H54 (cell line): ENCODE data around the gene APBA1.

Experiments
- DNase-seq: peaks from one replicate; pipeline ENCODE4 v3.0.0; 2011; ENCODE audit warnings: low spot score, mixed read lengths; ENCODE audit not compliant: insufficient read length
- FAIRE-seq: peaks from 3 replicates; lab custom pipeline; 2011; peaks lifted over from hg19 to GRCh38; lab: Jason Lieb, UNC
- POLR2A ChIP-seq: IDR thresholded peaks from 2 replicates; pipeline ENCODE4 v1.6.1; 2011; ENCODE audit warnings: low read depth, mild to moderate bottlenecking, low read length

The APBA1 gene

DNA sequence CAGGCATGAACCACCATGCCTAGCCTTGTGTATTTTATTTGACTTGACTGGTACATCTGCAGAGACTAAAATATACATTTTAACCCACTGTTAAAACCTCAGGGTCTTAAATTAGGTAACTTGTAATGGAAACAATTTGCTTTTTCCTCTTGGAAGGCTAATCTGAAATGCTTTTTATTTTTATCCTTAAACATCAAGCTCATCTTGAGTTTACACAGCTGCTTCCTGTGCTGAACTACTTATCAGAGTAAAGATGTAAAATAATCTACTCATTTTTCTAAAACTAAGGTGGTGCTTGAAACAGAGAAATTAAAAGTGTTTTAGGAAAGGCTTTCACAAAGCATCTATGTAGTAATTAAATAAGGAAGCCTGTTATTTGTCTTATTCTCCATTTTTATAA lies 203.0 kb downstream of the APBA1 start:
- no peak for TF ChIP-seq POLR2A
- DNase-seq (no peak), FAIRE-seq (no peak)

GRCh38 chr9:69468380-69468779 lies 203.8 kb downstream of the APBA1 start:
- TF ChIP-seq POLR2A: no peak
- FAIRE-seq (no peak), DNase-seq (no peak)

GRCh38 chr9:69466151-69466550 lies 206.0 kb downstream of the APBA1 start:
- DNase-seq (no peak), FAIRE-seq (no peak)

DNA sequence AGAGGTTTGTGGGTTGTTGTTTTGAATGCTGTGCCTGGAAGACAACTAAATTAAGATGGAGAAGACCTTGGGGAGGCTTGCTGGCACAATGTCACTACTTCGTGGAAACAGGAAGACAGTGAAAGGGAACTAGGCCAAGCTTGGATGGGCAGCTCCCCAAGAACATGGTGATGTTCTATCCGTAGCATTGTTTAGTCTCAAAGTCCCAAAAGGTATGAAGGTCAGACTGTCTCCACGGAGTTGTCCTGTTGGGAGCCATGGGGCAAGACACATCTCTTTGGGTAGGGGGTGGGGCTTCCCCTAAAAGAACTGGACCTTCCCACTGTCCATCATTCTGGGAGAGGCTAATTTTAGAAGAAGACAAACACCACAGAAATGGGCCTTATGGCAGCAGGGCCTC lies 206.7 kb downstream of the APBA1 start:
- TF ChIP-seq POLR2A: no peak
- FAIRE-seq: no peak
- DNase-seq: no peak

More at GRCh38 chr9:69466151-69466550, 206.0 kb downstream of the APBA1 start:
- no peak for TF ChIP-seq POLR2A

- DNase-seq (no peak), FAIRE-seq (no peak)
- TF ChIP-seq POLR2A: no peak
Measured at GRCh38 chr9:69463497-69464068, 208.6 kb downstream of the APBA1 start.

DNA sequence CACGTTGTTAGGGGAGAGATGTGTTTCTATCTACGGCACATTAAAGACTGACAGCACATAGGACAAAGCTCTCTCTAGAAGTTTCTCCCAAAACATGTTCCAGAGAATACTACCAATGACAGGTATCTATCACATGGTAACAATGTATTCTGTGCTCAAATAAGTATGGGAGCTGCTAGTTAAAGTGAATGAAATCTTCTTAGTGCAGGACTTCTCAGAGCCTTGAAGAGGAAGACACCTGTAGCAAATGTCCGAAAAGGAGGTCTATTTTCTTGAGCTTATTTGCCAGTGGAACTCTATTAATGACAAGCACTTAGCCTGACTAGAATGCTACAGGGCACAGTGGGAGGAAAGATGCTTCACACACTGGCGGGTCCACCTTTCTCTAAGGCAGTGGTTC lies 209.8 kb downstream of the APBA1 start:
- DNase-seq (no peak), FAIRE-seq (no peak)
- no peak for TF ChIP-seq POLR2A

DNA sequence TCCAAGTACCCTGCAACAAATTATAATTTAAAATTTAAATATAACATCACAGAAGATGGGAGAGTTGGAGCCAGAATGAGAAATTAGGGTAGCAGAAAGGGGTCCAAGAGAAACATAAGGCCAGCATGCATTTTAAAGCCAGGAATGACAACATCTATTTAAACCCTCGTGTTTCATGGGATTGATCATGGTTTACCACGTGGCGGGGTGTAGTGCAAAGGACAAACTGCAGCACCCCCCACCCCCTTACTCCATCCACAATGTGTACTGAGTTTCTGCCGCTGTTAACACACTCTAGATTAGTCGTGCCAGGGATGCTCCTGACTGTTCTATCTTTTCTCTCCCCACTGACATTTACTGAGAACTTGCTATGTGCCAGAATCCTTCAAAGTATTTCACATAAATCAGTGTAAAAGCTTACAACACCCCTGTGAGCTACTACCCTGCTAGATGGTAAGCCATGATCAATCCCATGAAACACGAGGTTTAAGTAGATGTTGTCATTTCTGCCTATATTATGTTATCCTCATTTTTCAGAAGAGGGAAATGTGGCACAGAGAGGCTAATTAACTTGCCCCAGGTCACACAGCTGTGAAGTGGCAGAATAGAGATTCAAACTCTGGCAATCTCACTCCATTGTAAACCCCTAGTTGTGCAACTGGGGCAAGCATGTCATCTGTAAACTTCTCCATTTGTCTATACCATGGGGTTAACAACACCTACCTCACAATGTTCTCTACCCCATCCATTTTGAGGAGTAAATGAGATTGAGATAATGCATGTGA lies 210.9 kb downstream of the APBA1 start:
- DNase-seq (no peak), FAIRE-seq (no peak)
- no peak for TF ChIP-seq POLR2A

DNA sequence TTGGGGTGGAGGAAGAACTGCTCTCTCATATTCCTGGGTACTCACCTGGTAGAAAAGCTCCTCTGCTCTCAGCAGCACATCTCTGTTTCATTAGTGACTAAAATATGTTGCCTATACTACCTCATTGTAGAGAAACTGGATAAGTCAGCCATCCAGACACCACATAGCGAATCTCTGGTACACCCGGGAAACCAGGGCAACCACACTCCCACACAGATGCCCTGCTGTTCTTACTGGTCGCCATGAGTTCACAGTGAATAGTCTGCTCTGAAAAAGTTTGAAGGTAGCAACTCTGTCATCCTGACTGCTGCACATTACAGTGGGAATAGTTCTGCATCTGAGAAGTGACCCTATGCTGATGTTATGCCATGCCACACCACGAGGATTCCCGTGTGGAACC lies 212.2 kb downstream of the APBA1 start:
- no peak for DNase-seq
- no peak for FAIRE-seq
- TF ChIP-seq POLR2A: no peak

DNA sequence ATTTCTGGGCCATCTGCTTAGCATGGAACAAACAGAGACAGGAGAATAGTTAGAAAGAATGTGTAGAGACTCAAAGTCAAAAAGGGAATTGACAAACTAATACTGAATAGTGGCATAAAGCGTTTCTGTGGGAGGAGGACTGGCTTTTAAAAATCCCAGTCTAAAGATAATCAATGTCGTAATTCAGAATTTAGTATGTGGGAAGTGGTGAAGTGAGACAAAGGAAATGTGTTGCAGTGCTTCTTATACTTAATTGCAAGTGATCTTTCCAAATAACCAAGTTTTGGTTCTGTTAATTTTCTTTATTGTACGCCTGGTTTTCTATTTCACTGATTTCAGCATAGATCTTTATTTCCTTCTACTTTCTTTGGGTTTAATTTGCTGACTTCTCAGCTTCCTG lies 214.0 kb downstream of the APBA1 start:
- no peak for DNase-seq
- no peak for FAIRE-seq
- no peak for TF ChIP-seq POLR2A

GRCh38 chr9:69456201-69456600 lies 216.0 kb downstream of the APBA1 start:
- DNase-seq (no peak), FAIRE-seq (no peak)
- TF ChIP-seq POLR2A: no peak

GRCh38 chr9:69455311-69455710 lies 216.9 kb downstream of the APBA1 start:
- no peak for TF ChIP-seq POLR2A
- DNase-seq (no peak), FAIRE-seq (no peak)

DNA sequence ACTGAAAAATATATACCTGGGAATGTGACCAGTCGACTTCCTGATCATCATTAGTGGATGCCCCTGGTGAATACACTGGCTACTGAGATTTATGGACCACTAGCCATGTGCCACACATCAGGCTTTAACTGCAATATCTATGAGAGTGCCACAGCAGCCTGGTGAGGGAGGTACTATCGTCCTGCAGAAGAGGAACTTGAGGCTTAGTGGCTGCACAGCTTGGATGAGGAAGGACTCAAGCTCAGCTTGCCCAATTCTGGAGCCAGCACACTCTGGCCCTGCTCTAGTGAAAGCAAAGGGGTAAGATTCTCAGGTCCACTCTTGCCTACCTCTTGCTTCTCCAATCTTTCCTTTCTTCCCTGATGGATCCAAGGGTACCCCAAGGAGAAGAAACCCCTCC lies 217.8 kb downstream of the APBA1 start:
- no peak for FAIRE-seq
- no peak for TF ChIP-seq POLR2A
- no peak for DNase-seq

GRCh38 chr9:69453746-69454145 lies 218.4 kb downstream of the APBA1 start:
- DNase-seq (no peak), FAIRE-seq (no peak)
- no peak for TF ChIP-seq POLR2A

DNA sequence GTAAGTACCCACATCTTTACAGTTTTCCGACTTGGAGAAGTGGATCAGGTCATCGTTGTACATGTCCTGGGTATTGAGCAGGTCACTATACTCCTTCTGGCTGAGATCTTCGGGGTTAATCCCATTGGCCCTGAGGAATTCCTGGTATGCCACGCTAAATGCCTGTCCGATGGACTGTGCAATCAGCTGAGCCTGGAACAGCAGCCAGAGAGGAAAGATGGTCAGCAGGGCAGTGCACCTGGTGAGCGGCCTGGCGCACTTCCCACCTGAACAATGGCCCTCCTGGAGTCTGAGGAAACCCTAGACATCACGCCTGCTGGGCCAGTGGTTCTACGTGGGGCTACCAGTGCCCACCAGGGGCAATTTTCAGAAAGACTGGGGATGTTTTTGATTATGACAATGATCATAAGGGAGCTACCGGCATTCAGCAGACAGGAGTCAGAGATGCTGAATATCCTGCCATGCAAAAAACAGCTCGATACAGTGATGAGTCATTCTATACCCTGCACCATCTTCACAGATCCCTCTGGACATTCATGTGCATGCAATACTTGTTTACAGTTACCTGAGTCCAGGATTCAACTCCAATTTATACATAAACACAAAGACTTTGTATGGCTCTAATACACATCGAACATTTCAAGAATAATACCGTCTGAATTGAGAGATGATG lies 219.9 kb downstream of the APBA1 start:
- no peak for FAIRE-seq
- DNase-seq: peak; percentile 37
- no peak for TF ChIP-seq POLR2A
